Stimulated activated CD4-positive, alpha-beta T cell treated with anti-CD3 and anti-CD28 coated beads, Interleukin-12 subunit alpha, Interleukin-12 subunit beta, amount 100 ng/mL, for 24 hours (primary cell): ENCODE results near the gene MON1A.

ENCODE experiments used
- DNase-seq, 2 experiments: peaks; one replicate each; pipeline ENCODE4 v3.0.0-alpha.2; 2020; ENCODE audit warnings: low read depth in 2 of 2

MON1A gene

DNA sequence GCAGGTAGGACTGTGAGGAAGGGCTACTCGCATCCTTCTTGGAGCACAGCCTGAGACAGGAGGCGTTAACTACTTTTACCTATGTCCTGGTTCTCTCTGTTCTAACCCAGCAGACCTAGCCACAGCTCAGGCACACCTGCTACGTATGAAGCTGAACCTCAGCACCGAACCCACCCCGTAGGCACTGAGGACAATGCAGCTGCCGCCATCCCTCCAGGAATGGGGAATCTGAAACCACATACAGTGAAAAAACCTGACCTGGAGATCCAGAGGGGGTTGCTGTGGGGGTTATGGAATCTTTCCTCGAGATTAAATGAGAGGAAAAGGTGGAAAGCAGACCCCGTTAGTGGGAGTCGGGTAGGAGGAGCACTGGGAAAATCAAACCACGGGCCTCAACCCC lies 40.3 kb downstream of the MON1A start:
- no peak for DNase-seq

DNA sequence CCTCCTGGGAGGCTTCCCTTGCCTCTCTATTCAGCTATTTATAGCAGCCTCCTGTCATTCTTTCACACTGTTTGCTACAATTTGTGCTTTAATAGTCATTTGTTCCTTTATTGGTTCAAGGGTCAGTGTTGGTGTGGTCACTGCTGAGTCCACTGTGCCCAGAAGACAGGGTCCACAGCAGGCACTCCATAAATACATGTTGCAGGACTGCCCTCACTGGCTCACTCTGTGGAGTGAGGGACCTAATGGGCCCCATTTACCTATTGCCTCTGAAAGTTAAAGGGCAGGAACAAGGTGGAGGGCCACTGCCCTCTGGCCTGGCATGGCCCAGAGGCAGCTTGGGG lies 42.7 kb downstream of the MON1A start:
- DNase-seq = no peak

DNA sequence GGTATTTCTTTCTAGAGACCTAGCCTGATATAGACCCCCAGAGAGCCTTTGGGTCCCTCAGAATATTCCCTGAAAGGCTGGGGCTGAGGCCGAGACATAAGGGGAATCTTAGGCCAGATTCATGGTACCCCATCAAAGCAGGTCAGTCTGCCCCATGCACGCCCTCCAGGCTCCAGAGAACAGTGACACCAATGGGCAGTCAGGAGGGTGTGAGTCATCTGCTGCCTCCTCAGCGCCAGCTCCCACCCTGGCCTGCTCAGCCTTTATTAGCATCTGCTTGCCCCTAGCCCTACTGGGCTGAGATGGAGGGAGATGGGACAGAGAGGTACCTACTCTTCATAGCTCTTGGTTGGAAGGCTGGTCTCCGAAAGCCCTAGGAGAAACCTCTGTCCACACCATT lies 45.6 kb downstream of the MON1A start:
- no peak for DNase-seq

DNA sequence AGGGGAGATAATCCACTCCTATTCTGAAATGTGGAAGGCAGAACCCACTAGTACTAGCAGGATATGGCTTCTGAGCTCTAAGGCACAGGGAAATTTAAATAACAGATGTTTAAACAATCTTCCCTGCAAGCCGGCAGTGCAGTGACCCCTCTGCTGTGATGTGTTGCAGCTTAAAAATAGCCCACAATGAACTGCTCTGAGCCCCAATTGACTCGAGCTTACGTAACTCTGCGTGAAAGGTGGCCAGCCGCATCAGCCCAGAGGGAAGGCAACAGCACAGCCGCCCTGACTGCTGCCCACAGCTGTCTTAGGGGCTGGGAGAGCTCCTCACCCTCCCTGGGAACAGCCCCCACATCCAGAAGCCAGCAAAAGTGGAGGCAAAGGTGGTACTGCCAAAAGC lies 47.4 kb downstream of the MON1A start:
- no peak for DNase-seq

DNA sequence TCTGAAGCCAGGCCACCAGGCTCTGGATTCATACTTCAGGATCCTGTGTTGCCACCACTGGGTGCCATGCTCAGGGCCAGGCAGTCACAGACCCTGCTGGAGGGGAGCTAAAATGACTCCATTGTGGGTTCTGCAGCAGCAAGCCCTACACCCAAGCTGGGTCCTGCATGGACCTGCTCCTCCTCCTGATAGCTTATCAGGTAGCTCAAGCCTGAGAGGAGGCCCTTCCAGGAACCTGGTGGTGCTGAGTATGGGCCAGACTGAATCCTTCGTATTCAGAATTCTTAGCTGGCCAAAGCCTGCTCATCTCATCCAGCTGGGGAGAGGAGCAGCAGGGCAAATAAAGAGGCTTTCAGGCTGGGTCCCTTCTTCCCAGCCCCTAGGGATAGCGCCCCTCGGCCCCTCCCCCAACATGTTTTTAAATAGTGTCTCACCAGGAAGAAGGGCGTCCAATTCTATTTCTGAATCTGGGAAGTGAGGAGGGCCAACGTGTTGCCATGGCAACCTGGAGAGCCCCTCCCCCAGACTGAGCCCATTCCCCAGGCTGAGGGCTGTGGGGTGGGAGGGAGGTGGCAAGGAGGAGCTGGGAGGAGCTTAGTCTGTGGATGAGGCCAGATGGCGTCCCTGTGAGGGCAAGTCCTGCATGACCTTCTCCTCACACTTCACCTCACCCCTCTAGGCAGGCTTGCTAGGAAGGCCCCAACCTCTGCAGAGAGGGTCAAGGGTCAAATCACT lies 48.9 kb downstream of the MON1A start:
- DNase-seq = no peak

DNA sequence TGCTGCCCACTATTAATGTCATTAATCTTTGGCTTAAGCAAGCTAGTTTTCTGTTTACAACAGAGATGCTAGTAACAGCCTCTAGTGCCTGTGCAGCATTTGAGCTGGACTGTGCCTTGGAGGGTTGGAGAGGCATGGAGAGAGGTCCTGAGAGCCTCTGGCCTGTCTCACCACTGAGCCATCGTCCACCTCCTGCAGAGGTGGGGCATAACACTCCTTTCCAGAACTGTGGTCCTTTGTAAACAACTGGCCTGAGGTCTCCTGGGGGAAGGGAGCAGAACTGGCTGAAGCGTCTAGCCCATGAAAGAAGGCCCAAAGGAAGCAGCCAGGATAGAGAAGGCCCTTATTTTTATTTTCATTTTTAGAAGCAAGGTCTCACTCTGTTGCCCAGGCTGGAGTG lies 49.9 kb downstream of the MON1A start:
- no peak for DNase-seq

DNA sequence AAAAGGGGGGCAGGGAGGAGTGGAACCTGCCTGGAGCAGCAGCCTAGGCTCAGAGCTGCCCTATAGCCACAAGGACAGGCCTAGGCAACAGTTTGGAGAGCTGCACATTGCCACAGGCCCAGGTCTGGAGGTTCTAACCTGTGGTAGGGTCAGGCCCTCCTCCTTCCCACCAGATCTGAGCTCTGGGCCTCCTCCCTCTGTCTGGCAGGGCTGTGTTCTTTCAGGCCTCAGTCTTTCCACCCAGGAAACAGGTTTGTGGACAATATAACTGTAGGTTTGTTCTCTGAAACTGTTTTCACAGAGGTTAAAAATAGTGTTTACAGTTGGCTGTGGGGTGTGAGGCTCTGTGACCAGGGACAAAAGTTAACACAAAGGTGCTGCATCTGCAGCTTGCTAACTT lies 50.9 kb downstream of the MON1A start:
- DNase-seq = no peak

DNA sequence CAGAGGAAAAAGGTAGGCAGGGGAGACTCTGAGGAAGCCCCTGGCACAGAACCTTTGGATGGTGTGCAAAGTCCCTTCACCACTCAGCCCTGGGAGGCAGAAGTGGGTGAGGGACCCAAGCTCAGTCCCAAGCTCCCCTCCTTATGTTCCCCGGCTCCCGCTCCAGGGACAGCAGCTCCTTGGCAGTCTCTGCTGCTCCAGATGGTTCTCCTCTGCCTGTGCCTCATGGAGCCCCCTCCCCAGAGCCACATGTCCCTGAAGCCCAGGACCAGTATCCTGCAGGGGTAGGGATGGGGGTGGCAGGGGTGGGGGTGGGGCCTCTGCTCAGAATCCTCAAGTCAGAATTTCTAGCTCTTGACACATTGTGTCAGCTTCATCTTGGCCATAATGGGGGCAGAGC lies 51.9 kb downstream of the MON1A start:
- no peak for DNase-seq

DNA sequence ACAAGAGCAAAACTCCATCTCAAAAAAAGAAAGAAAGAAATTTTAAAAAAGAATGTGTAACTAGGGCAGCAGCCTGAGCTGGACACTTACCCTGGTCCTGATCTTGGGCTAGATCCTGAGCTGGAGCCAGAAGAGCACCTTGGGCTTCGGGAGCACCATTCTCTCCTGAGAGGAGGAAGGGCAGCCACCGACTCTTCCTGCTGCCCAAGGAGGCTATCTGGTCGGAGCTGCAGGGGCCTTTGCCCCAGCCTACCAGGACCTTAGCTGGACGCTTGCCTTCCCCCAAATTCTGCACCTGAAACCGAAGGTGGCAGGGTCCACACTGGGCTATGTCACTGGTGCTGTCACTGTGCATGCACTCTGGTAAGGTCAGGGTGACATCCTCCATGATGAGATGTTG lies 53.0 kb downstream of the MON1A start:
- DNase-seq = no peak

DNA sequence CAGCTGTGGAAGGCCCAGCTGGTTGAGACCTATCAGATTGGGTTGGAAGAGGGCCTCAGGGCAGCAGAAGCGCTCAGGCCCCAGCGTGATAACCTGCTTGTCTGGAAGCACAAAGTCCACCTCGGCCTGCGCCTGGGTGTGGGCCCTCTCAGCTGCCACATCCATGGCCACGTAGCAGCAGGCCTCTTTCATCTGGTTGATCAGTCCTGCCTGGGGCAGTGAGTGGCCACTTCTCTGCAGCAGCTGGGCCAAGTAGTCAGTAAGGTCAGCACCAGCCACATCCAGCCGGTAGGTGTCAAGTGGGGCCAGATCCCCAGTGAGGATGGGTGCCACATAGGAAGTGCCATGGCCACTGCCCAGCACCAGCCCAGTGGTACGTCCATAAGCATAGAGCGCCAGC lies 56.0 kb downstream of the MON1A start:
- DNase-seq = no peak

DNA sequence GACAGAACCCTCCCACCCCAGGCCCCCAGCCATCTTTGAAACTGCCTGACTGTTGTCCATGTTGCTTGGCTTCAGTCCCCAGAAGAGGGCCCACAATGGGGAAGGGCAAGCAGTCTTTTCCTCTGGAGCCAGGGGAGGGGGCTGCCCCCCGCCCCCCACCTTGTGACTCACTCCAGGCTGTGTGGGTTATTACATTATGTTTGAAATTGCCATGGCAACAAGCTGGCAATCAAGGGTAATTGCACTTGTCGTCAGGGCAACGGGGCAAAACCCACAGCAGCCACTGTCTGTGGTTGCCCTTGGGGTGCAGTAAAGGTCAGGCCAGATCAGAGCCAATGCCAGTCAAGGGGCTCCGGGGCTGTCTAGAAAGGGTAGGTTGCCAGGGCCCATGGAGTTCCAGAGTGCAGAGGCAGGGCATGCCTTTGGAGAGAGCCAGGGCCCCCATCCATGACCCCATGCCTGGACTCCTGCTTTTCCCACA lies 56.8 kb downstream of the MON1A start:
- no peak for DNase-seq

DNA sequence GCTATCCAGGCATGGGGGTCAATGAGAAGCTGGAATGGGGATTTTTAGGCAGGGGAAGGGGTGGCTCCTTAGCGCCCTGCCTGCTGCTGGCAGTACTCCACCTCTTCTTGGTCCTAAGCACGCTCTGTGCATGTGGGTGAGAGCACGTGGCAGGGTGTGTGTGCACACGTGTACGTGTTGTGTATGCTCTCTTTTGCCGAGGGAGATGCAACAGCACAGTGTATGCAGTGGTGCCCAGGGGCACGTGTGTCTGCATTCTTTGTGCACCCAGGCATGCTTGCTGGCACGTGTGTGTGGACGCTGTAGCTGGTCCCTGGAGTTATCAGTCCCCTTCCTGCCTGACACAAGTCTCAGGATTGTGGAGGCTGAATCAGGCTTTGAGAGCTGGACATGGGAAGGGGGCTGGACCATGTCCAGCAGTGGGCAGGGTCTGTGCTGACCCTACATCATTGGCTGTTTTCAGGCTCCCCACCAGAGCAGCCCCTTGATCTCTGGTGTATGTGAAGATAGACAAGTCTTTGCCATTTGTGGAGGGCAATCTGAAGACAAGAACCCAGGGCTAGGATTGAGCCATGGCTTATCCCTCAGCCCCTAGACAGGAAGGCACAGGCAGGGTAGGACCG lies 58.0 kb downstream of the MON1A start:
- no peak for DNase-seq

DNA sequence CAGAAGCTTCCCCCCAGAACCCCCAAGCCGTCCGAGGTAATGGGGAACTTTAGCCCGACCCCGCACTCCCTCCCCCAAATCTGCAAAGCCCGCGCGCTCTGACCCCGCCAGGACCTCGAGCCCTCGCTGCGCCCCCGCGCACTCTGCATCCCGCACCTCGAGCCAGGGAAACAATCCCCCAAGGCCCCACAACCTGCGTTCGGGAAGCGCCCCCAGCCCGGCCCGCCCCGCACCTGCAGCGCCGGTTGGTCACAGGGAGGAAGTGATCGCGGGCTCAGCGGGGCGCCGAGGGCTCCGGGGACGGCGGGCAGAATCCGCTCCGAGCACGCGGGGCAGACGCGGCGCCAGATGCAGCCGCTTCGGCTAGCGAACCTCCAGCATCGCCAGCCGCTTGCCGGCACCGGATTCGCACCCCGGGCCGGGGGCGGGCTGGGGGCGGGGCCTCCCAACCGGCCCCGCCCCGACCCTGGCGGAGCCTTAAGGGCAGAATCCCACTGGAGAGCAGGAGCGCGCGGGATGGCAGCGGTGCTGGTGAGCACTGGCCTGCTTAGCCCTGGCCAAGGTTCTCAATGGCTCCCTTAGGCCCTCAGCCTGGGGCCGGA lies 60.0 kb downstream of the MON1A start, which contains the start of gene CAMKV:
TSS of gene CAMKV (minus strand) at position 382 of the 602 bp plus-strand sequence. CDS start 7,518 bp downstream, outside the sequence.
- peak in 1 of 2 experiments; percentile 20 for DNase-seq

DNA sequence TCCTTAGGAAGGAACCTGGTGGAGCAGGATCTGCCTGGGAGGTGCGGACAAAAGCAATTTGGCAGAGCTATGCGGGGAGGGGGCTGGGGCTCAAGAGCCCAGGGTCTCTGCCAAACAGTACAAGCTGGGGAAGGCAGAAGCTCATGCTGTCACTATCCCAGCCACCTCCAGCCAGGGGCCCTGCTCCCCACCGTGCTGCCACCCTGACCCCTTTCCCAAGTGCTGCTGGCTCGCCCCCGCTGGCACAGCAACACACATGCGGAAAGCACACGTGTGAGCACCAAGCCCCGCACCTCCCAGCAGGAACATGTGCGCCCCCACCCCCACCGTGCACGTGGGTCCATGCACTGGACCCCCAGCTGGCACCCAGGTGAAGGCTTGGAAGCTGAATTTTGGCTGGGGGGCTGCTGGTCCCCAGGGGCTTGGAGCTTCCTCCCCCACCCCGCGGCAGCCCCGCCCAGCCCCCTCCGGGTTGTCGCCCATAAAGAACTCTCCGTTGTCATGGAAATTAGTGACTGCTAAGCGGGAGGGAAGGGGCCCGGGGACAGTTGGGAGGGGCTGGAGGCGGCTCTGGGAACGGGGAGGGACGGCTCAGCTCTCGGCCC lies 60.6 kb downstream of the MON1A start:
- DNase-seq = no peak

DNA sequence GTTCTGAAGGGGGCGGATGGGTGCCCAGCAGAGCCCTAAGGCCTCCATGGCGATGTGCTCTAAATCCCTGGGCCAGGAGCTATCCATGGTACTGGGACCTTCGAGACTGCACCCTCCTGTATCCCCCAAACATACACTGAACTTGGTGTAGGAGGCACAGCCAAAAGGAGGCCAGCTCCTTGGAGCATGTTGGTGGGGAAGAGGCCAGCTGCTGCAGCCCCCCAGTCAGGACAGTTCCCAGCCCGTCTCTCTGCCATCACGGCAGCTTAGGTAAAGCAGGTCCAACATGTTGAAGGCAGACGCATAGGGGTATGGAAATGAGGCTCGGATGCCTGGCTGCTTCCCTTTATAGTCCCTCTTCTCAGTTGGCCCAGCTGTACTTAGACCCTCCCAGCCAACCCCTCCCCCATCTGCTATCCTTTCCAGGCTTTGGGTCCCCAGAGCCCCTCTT lies 61.7 kb downstream of the MON1A start:
- no peak for DNase-seq

DNA sequence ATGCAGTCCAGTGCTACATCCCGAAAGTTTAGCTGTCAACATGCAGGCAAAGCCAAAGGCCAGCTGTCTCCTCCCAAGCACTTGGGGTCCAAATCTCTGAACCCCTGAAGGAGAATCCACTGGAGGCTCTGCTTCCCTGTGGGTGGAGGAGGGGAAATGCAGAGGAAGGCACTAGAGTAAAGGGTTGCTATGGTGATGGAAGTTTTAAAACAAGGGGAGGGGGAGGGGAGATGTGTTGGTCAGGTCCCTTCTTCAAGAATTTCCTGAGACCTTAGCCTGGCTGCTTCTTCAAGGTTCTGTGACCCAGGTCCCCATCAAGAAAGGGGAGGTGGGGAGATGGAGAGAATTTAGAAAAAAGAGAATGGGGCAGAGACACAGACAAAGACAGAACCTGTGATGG lies 62.2 kb downstream of the MON1A start:
- DNase-seq = no peak

DNA sequence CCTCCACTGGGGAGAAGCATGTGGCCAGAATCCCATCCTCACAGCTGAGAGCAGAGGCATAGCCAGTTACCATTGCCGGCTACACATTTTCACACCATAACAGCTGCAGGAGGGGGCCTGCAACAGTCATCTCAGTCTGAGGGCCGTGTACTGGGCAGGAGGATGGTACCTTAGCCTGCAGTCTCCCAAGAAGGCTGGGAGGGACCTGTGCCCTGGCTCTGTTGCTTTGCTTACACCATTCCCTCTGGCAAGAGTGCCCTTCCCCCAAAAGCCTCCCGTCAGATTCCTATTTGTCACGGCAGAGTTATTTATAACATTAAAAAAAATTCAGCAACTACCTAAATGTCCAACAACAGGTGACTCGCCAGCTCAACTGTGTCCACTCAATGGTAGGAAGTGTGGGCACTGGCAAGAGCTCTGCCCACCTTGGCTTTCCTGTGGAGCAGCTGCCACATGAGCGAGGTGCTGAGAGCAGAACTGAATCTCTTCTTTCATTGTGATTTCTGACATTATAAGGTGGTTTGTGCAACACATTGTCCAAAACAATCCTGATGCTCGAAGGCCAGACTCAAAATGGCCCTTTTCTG lies 64.3 kb downstream of the MON1A start:
- no peak for DNase-seq

DNA sequence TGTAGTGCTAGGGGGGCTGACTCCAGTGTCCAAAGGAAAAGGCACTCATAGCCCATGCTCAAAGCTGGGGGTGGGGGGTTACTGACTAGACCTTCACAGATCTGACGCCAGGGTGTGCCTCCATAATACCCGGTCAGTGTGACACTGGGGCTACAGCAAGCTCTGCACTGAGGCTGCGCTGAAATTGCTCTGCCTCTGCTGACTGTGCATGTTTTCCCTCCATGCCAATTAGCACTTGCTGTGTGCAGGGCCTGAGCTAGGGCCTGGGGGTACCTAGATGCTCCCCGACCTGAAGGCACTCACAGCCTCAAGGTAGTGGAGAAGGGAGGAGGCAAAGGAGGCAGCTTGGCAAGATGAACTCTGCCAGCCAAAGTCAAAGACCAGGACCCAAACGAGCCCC lies 65.1 kb downstream of the MON1A start:
- DNase-seq = no peak

DNA sequence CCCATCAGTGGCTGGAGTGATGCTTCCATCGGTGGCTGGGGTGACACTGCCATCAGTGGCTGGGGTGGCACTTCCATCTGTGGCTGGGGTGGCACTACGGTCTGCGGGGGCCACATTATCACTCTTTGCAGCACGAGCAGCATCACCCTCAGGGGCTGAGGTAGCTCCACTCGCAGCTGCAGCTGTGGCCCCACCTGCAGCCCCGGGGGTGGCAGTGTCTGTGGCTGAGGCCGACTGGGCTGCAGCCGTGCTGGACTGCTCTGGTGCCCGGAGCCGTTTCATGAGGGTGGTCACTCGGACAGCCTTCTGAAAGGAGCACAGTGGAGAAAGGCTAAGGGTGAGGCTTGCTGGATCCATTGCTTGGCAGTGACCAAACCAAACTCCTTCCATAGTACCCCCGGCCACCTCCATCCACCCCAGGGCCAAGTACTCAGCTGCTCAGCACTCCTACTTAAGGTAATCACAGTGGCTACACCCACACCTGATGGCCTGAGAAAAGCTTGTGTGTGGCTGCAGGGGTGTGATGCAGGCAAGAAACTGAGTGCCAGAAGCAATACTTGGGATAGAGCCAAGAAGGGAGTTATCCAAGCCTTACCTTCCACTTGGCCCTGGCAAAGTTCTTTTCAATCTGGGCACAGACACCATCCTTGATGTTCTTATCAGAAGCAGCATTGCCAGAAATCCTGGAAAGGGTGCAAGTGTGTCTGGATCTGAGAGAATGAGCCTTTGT lies 69.9 kb downstream of the MON1A start:
- no peak for DNase-seq
